GM19023 (cell line): ENCODE measurements around the gene SLC12A3.
"Not testable (repeated sequence)": the region's sequence is repeated elsewhere in the genome, so short reads cannot be mapped to it uniquely, and the experiment has no call there.

Experiments used
- ATAC-seq: cut with Tn5 transposase; IDR thresholded peaks from one replicate; pipeline ENCODE4 v1.9.1; 2021; ENCODE audit warnings: mild to moderate bottlenecking, moderate library complexity; ENCODE audit not compliant: unreplicated experiment

SLC12A3 gene

GRCh38 chr16:56868766-56869165 is 3.8 kb downstream of the SLC12A3 start:
- ATAC-seq: not testable (repeated sequence)

GRCh38 chr16:56869513-56870275 is 4.7 kb downstream of the SLC12A3 start:
- no peak for ATAC-seq

GRCh38 chr16:56870276-56870888 is 5.4 kb downstream of the SLC12A3 start:
- no peak for ATAC-seq

- no peak for ATAC-seq
Observed at GRCh38 chr16:56871172-56871593, 6.2 kb downstream of the SLC12A3 start.

- ATAC-seq: no peak
Observed at GRCh38 chr16:56872863-56873391, 7.9 kb downstream of the SLC12A3 start.

GRCh38 chr16:56874800-56875199 is 9.8 kb downstream of the SLC12A3 start:
- ATAC-seq: no peak

- ATAC-seq: no peak
Observed at GRCh38 chr16:56876048-56876447, 11.0 kb downstream of the SLC12A3 start.

- no peak for ATAC-seq
Observed at GRCh38 chr16:56877486-56878182, 12.6 kb downstream of the SLC12A3 start.

GRCh38 chr16:56878282-56878854 is 13.4 kb downstream of the SLC12A3 start:
- ATAC-seq: no peak

GRCh38 chr16:56879276-56879675 is 14.3 kb downstream of the SLC12A3 start:
- no peak for ATAC-seq

GRCh38 chr16:56880176-56880575 is 15.2 kb downstream of the SLC12A3 start:
- no peak for ATAC-seq

GRCh38 chr16:56880685-56881084 is 15.7 kb downstream of the SLC12A3 start:
- no peak for ATAC-seq

GRCh38 chr16:56882077-56882800 is 17.2 kb downstream of the SLC12A3 start:
- ATAC-seq: no peak

- no peak for ATAC-seq
Observed at GRCh38 chr16:56883586-56883985, 18.6 kb downstream of the SLC12A3 start.

GRCh38 chr16:56884026-56884582 is 19.1 kb downstream of the SLC12A3 start:
- ATAC-seq: no peak

- not testable (repeated sequence) for ATAC-seq
Observed at GRCh38 chr16:56884929-56885328, 19.9 kb downstream of the SLC12A3 start.

GRCh38 chr16:56885446-56886162 is 20.6 kb downstream of the SLC12A3 start:
- ATAC-seq: no peak

GRCh38 chr16:56886296-56886695 is 21.3 kb downstream of the SLC12A3 start:
- ATAC-seq: no peak

GRCh38 chr16:56886826-56887225 is 21.8 kb downstream of the SLC12A3 start:
- no peak for ATAC-seq

- ATAC-seq: no peak
Observed at GRCh38 chr16:56888806-56889205, 23.8 kb downstream of the SLC12A3 start.
